IMR-90 (cell line): ENCODE results near the gene FGF16. TPM values are rescaled to one million over a fixed set of nuclear protein-coding genes. Genes with fewer than 3 reads are reported as not detected.

Source experiments
- ATAC-seq: fragments of 200-7000 bp; cut with Tn5 transposase; 2 replicates; pipeline ENCODE4 v1.9.1; 2020; ENCODE audit warnings: low read depth, mild to moderate bottlenecking, moderate library complexity
- BruUV-seq: library from RNA; stranded (reverse); fragments of 400-500 nt; replicated peaks from 2 replicates; lab custom pipeline; 2021; lab: Mats Ljungman, UMichigan
- CTCF ChIA-PET: fragments of 300-600 bp; formaldehyde crosslinking; extraction: SDS; loops from one replicate; lab custom pipeline; 2021; ENCODE audit warnings: antibody characterized with exemption; lab: Yijun Ruan, JAX
- POLR2A ChIA-PET: fragments of 300-600 bp; sonication (Branson Sonifier 250); formaldehyde crosslinking; loops from one replicate; lab custom pipeline; 2022; ENCODE audit warnings: antibody characterized with exemption; ENCODE audit not compliant: unreplicated experiment; lab: Charles Lee
- DNase-seq: peaks from one replicate; pipeline ENCODE4 v3.0.0; 2013
- H2AFZ ChIP-seq: replicated peaks from 2 replicates; pipeline ENCODE3; 2013; ENCODE audit warnings: low read length, mild to moderate bottlenecking; ENCODE audit not compliant: poor library complexity
- H2AK5ac ChIP-seq: 2 replicates; pipeline ENCODE4 v1.6.1; 2013; ENCODE audit warnings: low read depth, low read length, inconsistent platforms
- H2AK9ac ChIP-seq: replicated peaks from 2 replicates; pipeline ENCODE3; 2013; ENCODE audit warnings: mild to moderate bottlenecking, low read depth, low read length, moderate library complexity; ENCODE audit not compliant: poor library complexity
- H2BK120ac ChIP-seq: 2 replicates; pipeline ENCODE4 v1.6.1; 2013; ENCODE audit warnings: low read depth, low read length, inconsistent platforms
- H2BK15ac ChIP-seq: 3 replicates; pipeline ENCODE4 v1.6.1; 2013; ENCODE audit warnings: low read depth, low read length, inconsistent platforms
- H2BK20ac ChIP-seq: 2 replicates; pipeline ENCODE4 v1.6.1; 2013; ENCODE audit warnings: low read depth, mild to moderate bottlenecking, inconsistent platforms, low read length, moderate library complexity
- H2BK5ac ChIP-seq: 2 replicates; pipeline ENCODE4 v1.6.1; 2013; ENCODE audit warnings: mild to moderate bottlenecking, low read depth, low read length, inconsistent platforms; ENCODE audit not compliant: poor library complexity, severe bottlenecking
- H3K14ac ChIP-seq: replicated peaks from 2 replicates; pipeline ENCODE4 v1.6.1; 2013; ENCODE audit warnings: low read depth, low read length, inconsistent platforms
- H3K18ac ChIP-seq: 2 replicates; pipeline ENCODE4 v1.6.1; 2013; ENCODE audit warnings: low read depth, low read length, control low read depth
- H3K23ac ChIP-seq: 2 replicates; pipeline ENCODE4 v1.6.1; 2013; ENCODE audit warnings: low read depth, low read length, inconsistent platforms
- H3K27ac ChIP-seq: 2 replicates; pipeline ENCODE4 v1.5.1; 2013; ENCODE audit warnings: mild to moderate bottlenecking, control low read depth, low read length; ENCODE audit not compliant: insufficient read depth
- H3K27me3 ChIP-seq: 2 replicates; pipeline ENCODE4 v1.6.1; 2013; ENCODE audit warnings: low read length; ENCODE audit not compliant: control insufficient read depth, insufficient read depth
- H3K36me3 ChIP-seq: 2 replicates; pipeline ENCODE4 v1.6.1; 2013; ENCODE audit warnings: low read length, mixed read lengths; ENCODE audit not compliant: control insufficient read depth, insufficient read depth
- H3K4ac ChIP-seq: 2 replicates; pipeline ENCODE4 v1.6.1; 2013; ENCODE audit warnings: low read depth, low read length, inconsistent platforms
- H3K4me1 ChIP-seq: 2 replicates; pipeline ENCODE4 v1.6.1; 2013; ENCODE audit warnings: low read length, mixed read lengths; ENCODE audit not compliant: control insufficient read depth, insufficient read depth
- H3K4me2 ChIP-seq: 2 replicates; pipeline ENCODE4 v1.6.1; 2013; ENCODE audit warnings: low read depth, mild to moderate bottlenecking, control low read depth, low read length, moderate library complexity
- H3K4me3 ChIP-seq: 2 replicates; pipeline ENCODE4 v1.5.1; 2013; ENCODE audit warnings: low read depth, mild to moderate bottlenecking, control low read depth, low read length, moderate library complexity; ENCODE audit not compliant: insufficient read depth
- H3K56ac ChIP-seq: 2 replicates; pipeline ENCODE4 v1.6.1; 2013; ENCODE audit warnings: low read length, inconsistent platforms; ENCODE audit not compliant: insufficient read depth; ENCODE audit errors: extremely low read depth
- H3K79me1 ChIP-seq, 2 experiments: 2 replicates each; pipeline ENCODE4 v1.6.1; 2013; ENCODE audit warnings: low read length in 2 of 2, inconsistent platforms in 1 of 2, low read depth in 1 of 2
- H3K9ac ChIP-seq: 2 replicates; pipeline ENCODE4 v1.6.1; 2013; ENCODE audit warnings: low read depth, low read length, control low read depth
- H3K9me1 ChIP-seq: 2 replicates; pipeline ENCODE4 v1.6.1; 2013; ENCODE audit warnings: low read length, inconsistent platforms; ENCODE audit not compliant: insufficient read depth
- H3K9me3 ChIP-seq: 2 replicates; pipeline ENCODE4 v1.6.1; 2013; ENCODE audit warnings: low read length; ENCODE audit not compliant: control insufficient read depth, insufficient read depth
- H4K20me1 ChIP-seq: 2 replicates; pipeline ENCODE4 v1.6.1; 2013; ENCODE audit warnings: low read length, inconsistent platforms; ENCODE audit not compliant: insufficient read depth
- H4K5ac ChIP-seq: 2 replicates; pipeline ENCODE4 v1.6.1; 2013; ENCODE audit warnings: mild to moderate bottlenecking, low read depth, low read length, control low read depth
- H4K8ac ChIP-seq, 2 experiments: 2 replicates each; pipeline ENCODE4 v1.6.1; 2013; ENCODE audit warnings: low read depth in 2 of 2, low read length in 2 of 2, control low read depth in 1 of 2, inconsistent platforms in 1 of 2
- H4K91ac ChIP-seq: 2 replicates; pipeline ENCODE4 v1.6.1; 2013; ENCODE audit warnings: low read depth, low read length, inconsistent platforms; ENCODE audit not compliant: insufficient read depth
- BHLHE40 ChIP-seq: fragments of 150-350 bp; IDR thresholded peaks from 2 replicates; pipeline ENCODE4 v1.6.1; 2016; ENCODE audit warnings: mild to moderate bottlenecking, low read depth, low read length
- CEBPB ChIP-seq: IDR thresholded peaks from 2 replicates; pipeline ENCODE4 v1.6.1; 2012; ENCODE audit warnings: low read depth, low read length, improper control_type of control experiment
- CHD1 ChIP-seq: IDR thresholded peaks from 2 replicates; pipeline ENCODE4 v1.6.1; 2012; ENCODE audit warnings: low read depth, low read length, improper control_type of control experiment
- FOS ChIP-seq: fragments of 150-350 bp; IDR thresholded peaks from 2 replicates; pipeline ENCODE4 v1.6.1; 2016; ENCODE audit warnings: low read depth, low read length
- MAZ ChIP-seq: IDR thresholded peaks from 2 replicates; pipeline ENCODE4 v1.6.1; 2012; ENCODE audit warnings: low read depth, mild to moderate bottlenecking, low read length, improper control_type of control experiment, moderate library complexity, borderline replicate concordance
- MXI1 ChIP-seq: IDR thresholded peaks from 2 replicates; pipeline ENCODE4 v1.6.1; 2012; ENCODE audit warnings: low read depth, mild to moderate bottlenecking, low read length, moderate library complexity, borderline replicate concordance
- NFE2L2 ChIP-seq: fragments of 150-350 bp; IDR thresholded peaks from 2 replicates; pipeline ENCODE4 v1.6.1; 2016; ENCODE audit warnings: low read depth, mild to moderate bottlenecking, low read length
- POLR2A ChIP-seq: IDR thresholded peaks from 2 replicates; pipeline ENCODE4 v1.6.1; 2012; ENCODE audit warnings: mild to moderate bottlenecking, low read depth, low read length
- RAD21 ChIP-seq: IDR thresholded peaks from 2 replicates; pipeline ENCODE4 v1.6.1; 2012; ENCODE audit warnings: low read length, improper control_type of control experiment
- SMC3 ChIP-seq: fragments of 150-350 bp; IDR thresholded peaks from 2 replicates; pipeline ENCODE4 v1.6.1; 2016; ENCODE audit warnings: low read depth, mild to moderate bottlenecking, antibody characterized with exemption, low read length, moderate library complexity
- WGBS, 2 experiments: methylation state at CpG; one replicate each; pipeline versions ENCODE4 v1.1.5 to v1.1.7; 2013; ENCODE audit warnings: missing lambda C conversion rate in 2 of 2; ENCODE audit not compliant: insufficient read length in 1 of 2; ENCODE audit errors: extremely low coverage in 2 of 2; 5-methylcytosine and 5-hydroxymethylcytosine counted together
- dilution Hi-C: fragments of 300-500 bp; cut with HindIII; formaldehyde crosslinking; loops from one replicate; pipeline ENCODE4 v1.14.3; 2018; ENCODE audit warnings: low sequenced_read_pairs; ENCODE audit not compliant: unreplicated experiment
- in situ Hi-C: fragments of 300-500 bp; cut with MboI; formaldehyde crosslinking; loops from 3 replicates; pipeline ENCODE4 v1.14.3; 2019; ENCODE audit warnings: low sequenced_read_pairs, inconsistent platforms, mixed read lengths
- intact Hi-C: fragments of 100-400 bp; cut with micrococcal nuclease; formaldehyde crosslinking; loops from 2 replicates; pipeline ENCODE4 v1.10.0; 2022
- polyA plus RNA-seq, 3 experiments: library from polyadenylated mRNA; depleted of rRNA; stranded (reverse); fragments of >200 nt; gene quantifications; 2 replicates each; pipeline ENCODE4 v1.2.3, GENCODE V29; 2012; ENCODE audit warnings: low replicate concordance in 1 of 3
- total RNA-seq: library from RNA; depleted of rRNA; stranded (reverse); fragments of >200 nt; gene quantifications from 2 replicates; pipeline ENCODE4 v1.2.3, GENCODE V29; 2012

The FGF16 gene
- total and polyA plus RNA-seq, 2 of the 4 experiments (the other 2 are of a cell fraction) = not detected

DNA sequence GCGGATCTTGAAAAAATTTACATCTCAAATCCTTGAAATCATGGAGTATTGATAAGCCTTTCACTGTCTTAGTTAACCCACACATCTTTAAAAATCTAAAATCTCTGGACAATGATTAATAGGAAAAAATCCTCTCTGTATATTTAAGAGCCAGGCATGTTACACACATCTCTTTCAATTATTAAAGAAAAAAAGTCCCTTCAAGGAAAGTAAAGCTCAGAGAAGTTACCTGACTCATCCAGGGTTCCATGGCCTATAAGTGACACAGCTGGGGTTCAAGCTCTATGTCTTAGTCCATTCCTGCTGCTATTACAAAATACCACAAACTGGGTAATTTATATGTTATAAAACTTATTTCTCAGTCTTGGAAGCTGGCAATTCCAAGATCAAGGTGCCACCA, 14.2 kb upstream of the FGF16 start:
- Histone ChIP-seq H3K56ac (no peak overlapping the region), H4K20me1 (no peaks in the 10 kb centered on the region), H3K79me1 (no peaks in the 10 kb centered on the region), H3K4me2 (no peak overlapping the region), H3K4me3 (no peak overlapping the region), H4K91ac (no peak overlapping the region), H2BK120ac (no peak overlapping the region), H3K18ac (no peak overlapping the region), H2AK5ac (no peak overlapping the region), H3K23ac (no peak overlapping the region), H3K9me3 (no peaks in the 10 kb centered on the region), H3K36me3 (no peaks in the 10 kb centered on the region), H3K9me1 (no peaks in the 10 kb centered on the region), H3K27me3 (no peaks in the 10 kb centered on the region; the same call in 1 of the 2 replicates), H3K4ac (no peak overlapping the region), H2AK9ac (no peak overlapping the region), H2AFZ (no peak overlapping the region), H3K14ac (no peak overlapping the region), H2BK15ac (no peak overlapping the region), H3K9ac (no peak overlapping the region), H2BK20ac (no peak overlapping the region), H3K4me1 (no peaks in the 10 kb centered on the region), H4K8ac (no peak overlapping the region), H2BK5ac (no peak overlapping the region), H4K5ac (no peak overlapping the region), H3K27ac (no peak overlapping the region)
- intact Hi-C loops (no loop called here), in situ Hi-C loops (no loop called here), dilution Hi-C loops (no loop called here)
- no TSS peak for BruUV-seq
- whole genome bisulfite sequencing, 2 experiments = no CpG with 5 or more reads among the region's 1 CpG
- DNase-seq = no peak
- TF ChIP-seq MXI1 = no peak
- TF ChIP-seq FOS = no peak
- no peak for TF ChIP-seq SMC3
- TF ChIP-seq POLR2A = no peak
- no peak for TF ChIP-seq CHD1
- no peak for TF ChIP-seq RAD21
- no peak for TF ChIP-seq CEBPB
- TF ChIP-seq NFE2L2 = no peak
- no peak for TF ChIP-seq MAZ
- no peak for TF ChIP-seq BHLHE40
- no peak for ATAC-seq
- ChIA-PET POLR2A (no interaction called here), CTCF (interaction anchor here (0.6 kb wide), 1 partner anchor 610 kb away, joined by 3 read pairs; no protein-coding TSS in a partner anchor)
